Measurements from ENCODE around the gene RAG2.

The RAG2 gene

DNA sequence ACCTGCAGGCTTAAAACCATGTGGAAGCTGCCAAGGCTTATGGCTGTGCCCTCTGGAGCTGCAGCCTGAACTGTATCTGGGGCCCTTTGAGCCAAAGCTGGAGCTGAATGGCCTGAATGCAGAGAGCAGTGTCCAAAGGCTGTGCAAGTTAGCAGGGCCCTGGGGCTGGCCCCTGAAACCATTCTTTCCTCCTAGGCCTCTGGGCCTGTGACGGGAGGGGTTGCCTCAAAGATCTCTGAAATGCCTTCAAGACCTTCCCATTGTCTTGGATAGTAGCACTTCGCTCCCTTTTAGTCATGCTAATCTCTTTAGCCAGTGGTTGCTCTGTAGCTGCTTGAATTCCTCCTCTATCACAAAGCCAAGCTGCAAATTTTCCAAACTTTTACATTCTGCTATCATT lies 16.5 kb downstream of the RAG2 start:
- TF ChIP-seq CTCF (IDR thresholded peaks at IDR 0.05; ENCODE audit: insufficient read depth, low read length, missing control alignments): no peak
- POLR2A ChIA-PET: no interaction called here
- CTCF ChIA-PET: interaction anchor here (0.6 kb wide), 1 partner anchor 42 kb away, joined by 3 read pairs; no protein-coding TSS in a partner anchor
- H3K4me3 ChIP-seq (ENCODE audit: low read depth, low read length): no peak overlapping the region
- no peak for DNase-seq (ENCODE audit: low read depth, low spot score)

GRCh38 chr11:36578458-36578857 lies 19.6 kb downstream of the RAG2 start:
- no peak for TF ChIP-seq CTCF (IDR thresholded peaks at IDR 0.05; ENCODE audit: insufficient read depth, low read length, missing control alignments)
- CTCF ChIA-PET: interaction anchor here (0.8 to 6.5 kb wide), 3 partner anchors 15 to 95 kb away, joined by 3 to 77 read pairs (median 6); no protein-coding TSS in a partner anchor
- POLR2A ChIA-PET: no interaction called here
- DNase-seq (ENCODE audit: low read depth, low spot score): no peak
- H3K4me3 ChIP-seq (ENCODE audit: low read depth, low read length): no peak overlapping the region

DNA sequence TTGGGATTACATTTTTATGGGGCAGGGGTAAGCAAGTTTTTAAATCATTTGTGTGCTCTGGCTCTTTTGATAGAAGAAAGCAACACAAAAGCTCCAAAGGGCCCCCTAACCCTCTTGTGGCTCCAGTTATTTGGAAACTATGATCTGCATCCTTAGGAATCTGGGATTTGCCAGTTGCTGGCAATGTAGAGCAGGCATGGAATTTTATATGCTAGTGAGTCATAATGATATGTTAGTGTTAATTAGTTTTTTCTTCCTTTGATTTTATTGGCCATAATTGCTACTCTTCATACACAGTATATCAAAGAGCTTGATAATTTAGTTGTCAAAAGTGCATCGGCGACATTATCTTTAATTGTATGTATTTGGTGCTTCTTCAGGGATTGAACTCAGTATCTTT lies 20.2 kb downstream of the RAG2 start:
- no peak for DNase-seq (ENCODE audit: low read depth, low spot score)
- ChIA-PET CTCF (interaction anchor here (0.8 to 6.5 kb wide), 3 partner anchors 15 to 96 kb away, joined by 3 to 77 read pairs (median 6); no protein-coding TSS in a partner anchor), POLR2A (no interaction called here)
- H3K4me3 ChIP-seq (ENCODE audit: low read depth, low read length): no peak overlapping the region
- TF ChIP-seq CTCF (IDR thresholded peaks at IDR 0.05; ENCODE audit: insufficient read depth, low read length, missing control alignments): no peak

GRCh38 chr11:36577373-36577772 lies 20.7 kb downstream of the RAG2 start:
- POLR2A ChIA-PET: no interaction called here
- DNase-seq (ENCODE audit: low read depth, low spot score): no peak
- TF ChIP-seq CTCF (IDR thresholded peaks at IDR 0.05; ENCODE audit: insufficient read depth, low read length, missing control alignments): no peak
- CTCF ChIA-PET: interaction anchor here (1.1 to 6.5 kb wide), 4 partner anchors 14 to 169 kb away, joined by 3 to 77 read pairs (median 6); no protein-coding TSS in a partner anchor
- no peak overlapping the region for H3K4me3 ChIP-seq (ENCODE audit: low read depth, low read length)

GRCh38 chr11:36574486-36574885 lies 23.6 kb downstream of the RAG2 start:
- no peak overlapping the region for H3K4me3 ChIP-seq (ENCODE audit: low read depth, low read length)
- ChIA-PET POLR2A (no interaction called here), CTCF (interaction anchor here (1.3 to 6.5 kb wide), 3 partner anchors 11 to 172 kb away, joined by 4 to 77 read pairs (median 5); no protein-coding TSS in a partner anchor)
- no peak for TF ChIP-seq CTCF (IDR thresholded peaks at IDR 0.05; ENCODE audit: insufficient read depth, low read length, missing control alignments)
- no peak for DNase-seq (ENCODE audit: low read depth, low spot score)

GRCh38 chr11:36569095-36569494 lies 28.9 kb downstream of the RAG2 start:
- ChIA-PET CTCF (interaction anchor here (1.1 to 1.3 kb wide), 2 partner anchors 102 to 103 kb away, joined by 3 read pairs; no protein-coding TSS in a partner anchor), POLR2A (no interaction called here)
- H3K4me3 ChIP-seq (ENCODE audit: low read depth, low read length): no peak overlapping the region
- DNase-seq (ENCODE audit: low read depth, low spot score): no peak
- no peak for TF ChIP-seq CTCF (IDR thresholded peaks at IDR 0.05; ENCODE audit: insufficient read depth, low read length, missing control alignments)
